ENCODE measurements around the gene GH2.

DNA sequence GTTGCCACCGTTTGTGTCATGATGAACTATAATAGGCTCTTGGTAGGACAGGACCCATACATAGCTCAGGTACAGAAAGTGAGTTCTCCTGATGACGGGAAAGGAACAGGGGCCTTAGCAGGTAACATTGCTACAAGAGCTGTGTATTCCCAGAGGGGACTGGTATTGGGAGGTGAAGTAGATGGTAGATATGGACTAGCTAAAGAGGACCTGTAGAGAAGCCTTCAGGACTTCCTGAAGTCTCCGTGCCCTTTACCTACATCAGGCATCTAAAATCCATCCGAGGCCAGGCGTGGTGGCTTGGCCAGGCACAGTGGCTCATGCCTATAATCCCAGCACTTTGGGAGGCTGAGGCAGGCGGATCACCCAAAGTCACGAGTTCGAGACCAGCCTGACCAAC, 26.6 kb downstream of the GH2 start:
- TF ChIP-seq, protein P1, sequence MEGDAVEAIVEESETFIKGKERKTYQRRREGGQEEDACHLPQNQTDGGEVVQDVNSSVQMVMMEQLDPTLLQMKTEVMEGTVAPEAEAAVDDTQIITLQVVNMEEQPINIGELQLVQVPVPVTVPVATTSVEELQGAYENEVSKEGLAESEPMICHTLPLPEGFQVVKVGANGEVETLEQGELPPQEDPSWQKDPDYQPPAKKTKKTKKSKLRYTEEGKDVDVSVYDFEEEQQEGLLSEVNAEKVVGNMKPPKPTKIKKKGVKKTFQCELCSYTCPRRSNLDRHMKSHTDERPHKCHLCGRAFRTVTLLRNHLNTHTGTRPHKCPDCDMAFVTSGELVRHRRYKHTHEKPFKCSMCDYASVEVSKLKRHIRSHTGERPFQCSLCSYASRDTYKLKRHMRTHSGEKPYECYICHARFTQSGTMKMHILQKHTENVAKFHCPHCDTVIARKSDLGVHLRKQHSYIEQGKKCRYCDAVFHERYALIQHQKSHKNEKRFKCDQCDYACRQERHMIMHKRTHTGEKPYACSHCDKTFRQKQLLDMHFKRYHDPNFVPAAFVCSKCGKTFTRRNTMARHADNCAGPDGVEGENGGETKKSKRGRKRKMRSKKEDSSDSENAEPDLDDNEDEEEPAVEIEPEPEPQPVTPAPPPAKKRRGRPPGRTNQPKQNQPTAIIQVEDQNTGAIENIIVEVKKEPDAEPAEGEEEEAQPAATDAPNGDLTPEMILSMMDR (IDR thresholded peaks at IDR 0.05), result no peak
- TF ChIP-seq POLR2A (IDR thresholded peaks at IDR 0.05), result no peak
- no peak for TF ChIP-seq POLR2AphosphoS5 (IDR thresholded peaks at IDR 0.05)
- no peak for TF ChIP-seq EP300 (IDR thresholded peaks at IDR 0.05)
